ENCODE measurements around the gene DNAH17. TPM values are rescaled to one million over a fixed set of nuclear protein-coding genes. Genes with fewer than 3 reads are reported as not detected.

DNAH17 gene
- total RNA-seq, 1 experiment from 2014 or later = 0.11 TPM

- BruUV-seq (replicated peaks) = no TSS peak
- no peak for TF ChIP-seq EZH2 (IDR thresholded peaks at IDR 0.05; ENCODE audit: borderline replicate concordance, low read depth, low read length, poor library complexity, severe bottlenecking)
- TF ChIP-seq, protein P1, sequence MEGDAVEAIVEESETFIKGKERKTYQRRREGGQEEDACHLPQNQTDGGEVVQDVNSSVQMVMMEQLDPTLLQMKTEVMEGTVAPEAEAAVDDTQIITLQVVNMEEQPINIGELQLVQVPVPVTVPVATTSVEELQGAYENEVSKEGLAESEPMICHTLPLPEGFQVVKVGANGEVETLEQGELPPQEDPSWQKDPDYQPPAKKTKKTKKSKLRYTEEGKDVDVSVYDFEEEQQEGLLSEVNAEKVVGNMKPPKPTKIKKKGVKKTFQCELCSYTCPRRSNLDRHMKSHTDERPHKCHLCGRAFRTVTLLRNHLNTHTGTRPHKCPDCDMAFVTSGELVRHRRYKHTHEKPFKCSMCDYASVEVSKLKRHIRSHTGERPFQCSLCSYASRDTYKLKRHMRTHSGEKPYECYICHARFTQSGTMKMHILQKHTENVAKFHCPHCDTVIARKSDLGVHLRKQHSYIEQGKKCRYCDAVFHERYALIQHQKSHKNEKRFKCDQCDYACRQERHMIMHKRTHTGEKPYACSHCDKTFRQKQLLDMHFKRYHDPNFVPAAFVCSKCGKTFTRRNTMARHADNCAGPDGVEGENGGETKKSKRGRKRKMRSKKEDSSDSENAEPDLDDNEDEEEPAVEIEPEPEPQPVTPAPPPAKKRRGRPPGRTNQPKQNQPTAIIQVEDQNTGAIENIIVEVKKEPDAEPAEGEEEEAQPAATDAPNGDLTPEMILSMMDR (conservative IDR thresholded peaks at IDR 0.05; ENCODE audit: low read depth, low read length) = no peak
- POLR2A ChIA-PET (ENCODE audit: low non-redundant PET) = no interaction called here
- no peak for DNase-seq (ENCODE audit: low spot score)
- no peaks in the 10 kb centered on the region for H3K9me3 ChIP-seq (ENCODE audit: low read depth, low read length, poor library complexity, severe bottlenecking)
- no peak overlapping the region for H3K27ac ChIP-seq (ENCODE audit: low read depth, low read length, poor library complexity, severe bottlenecking)
- intact Hi-C loops (cut with micrococcal nuclease; ENCODE audit: unreplicated experiment) = no loop called here
- no peaks in the 10 kb centered on the region for H3K4me1 ChIP-seq (ENCODE audit: insufficient read depth, low read length, poor library complexity, severe bottlenecking)
- H3K4me3 ChIP-seq (ENCODE audit: low read depth, low read length, poor library complexity, severe bottlenecking) = no peak overlapping the region
- CTCF ChIA-PET = no interaction called here
- H3K27me3 ChIP-seq (replicated peaks; ENCODE audit: insufficient read depth, low read depth, low read length, poor library complexity) = no peaks in the 10 kb centered on the region
- H3K36me3 ChIP-seq (ENCODE audit: insufficient read depth, low read length, poor library complexity, severe bottlenecking) = no peaks in the 10 kb centered on the region
These were observed 32.1 kb downstream of the DNAH17 start for GRCh38 chr17:78544881-78545755.

- BruUV-seq (replicated peaks) = no TSS peak
- intact Hi-C loops (cut with micrococcal nuclease; ENCODE audit: unreplicated experiment) = no loop called here
- ChIA-PET CTCF (interaction anchor here (0.7 kb wide), 1 partner anchor 45 kb away, joined by 3 read pairs; no protein-coding TSS in a partner anchor), POLR2A (ENCODE audit: low non-redundant PET) (no interaction called here)
- Histone ChIP-seq H3K27me3 (replicated peaks; ENCODE audit: insufficient read depth, low read depth, low read length, poor library complexity) (no peaks in the 10 kb centered on the region), H3K4me3 (ENCODE audit: low read depth, low read length, poor library complexity, severe bottlenecking) (no peak overlapping the region), H3K9me3 (ENCODE audit: low read depth, low read length, poor library complexity, severe bottlenecking) (no peaks in the 10 kb centered on the region), H3K36me3 (ENCODE audit: insufficient read depth, low read length, poor library complexity, severe bottlenecking) (no peaks in the 10 kb centered on the region), H3K27ac (ENCODE audit: low read depth, low read length, poor library complexity, severe bottlenecking) (no peak overlapping the region), H3K4me1 (ENCODE audit: insufficient read depth, low read length, poor library complexity, severe bottlenecking) (no peaks in the 10 kb centered on the region)
- DNase-seq (ENCODE audit: low spot score) = peak; percentile 38
- no peak for TF ChIP-seq EZH2 (IDR thresholded peaks at IDR 0.05; ENCODE audit: borderline replicate concordance, low read depth, low read length, poor library complexity, severe bottlenecking)
- TF ChIP-seq, protein P1 (conservative IDR thresholded peaks at IDR 0.05; ENCODE audit: low read depth, low read length) = no peak
These were observed 35.5 kb downstream of the DNAH17 start for GRCh38 chr17:78541488-78542206.

DNA sequence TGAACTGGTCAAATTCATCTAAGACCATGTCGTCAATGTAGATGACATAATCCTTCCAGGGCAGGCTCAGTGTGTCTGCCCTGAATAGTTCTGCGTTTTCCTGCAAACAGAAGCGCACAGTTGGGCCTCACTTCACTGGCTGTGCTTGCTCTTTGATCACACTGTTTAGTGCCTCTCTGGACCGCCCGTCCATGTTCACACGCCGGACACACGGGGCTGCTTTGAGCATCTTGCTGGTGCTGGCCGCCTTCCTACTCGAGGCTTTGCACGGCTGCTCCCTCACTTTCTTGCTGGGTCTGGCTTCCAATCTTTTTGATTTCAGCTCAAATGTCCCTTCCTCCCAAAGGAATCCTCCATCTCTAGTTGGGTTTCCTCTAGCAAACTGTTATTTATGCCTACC lies 37.4 kb downstream of the DNAH17 start:
- Histone ChIP-seq H3K4me1 (ENCODE audit: insufficient read depth, low read length, poor library complexity, severe bottlenecking) (no peaks in the 10 kb centered on the region), H3K4me3 (ENCODE audit: low read depth, low read length, poor library complexity, severe bottlenecking) (no peak overlapping the region), H3K27ac (ENCODE audit: low read depth, low read length, poor library complexity, severe bottlenecking) (no peak overlapping the region), H3K27me3 (replicated peaks; ENCODE audit: insufficient read depth, low read depth, low read length, poor library complexity) (no peaks in the 10 kb centered on the region), H3K36me3 (ENCODE audit: insufficient read depth, low read length, poor library complexity, severe bottlenecking) (no peaks in the 10 kb centered on the region), H3K9me3 (ENCODE audit: low read depth, low read length, poor library complexity, severe bottlenecking) (no peaks in the 10 kb centered on the region)
- CTCF ChIA-PET = no interaction called here
- intact Hi-C loops (cut with micrococcal nuclease; ENCODE audit: unreplicated experiment) = no loop called here
- POLR2A ChIA-PET (ENCODE audit: low non-redundant PET) = no interaction called here
- TF ChIP-seq EZH2 (IDR thresholded peaks at IDR 0.05; ENCODE audit: borderline replicate concordance, low read depth, low read length, poor library complexity, severe bottlenecking) = no peak
- TF ChIP-seq, protein P1 (conservative IDR thresholded peaks at IDR 0.05; ENCODE audit: low read depth, low read length) = no peak
- DNase-seq (ENCODE audit: low spot score) = no peak
- no TSS peak for BruUV-seq (replicated peaks)
